ENCODE results near the gene SH3PXD2B.

GRCh38 chr5:172451771-172452197 is 2.5 kb downstream of the SH3PXD2B start:
- no peak for TF ChIP-seq ESRRA (CRISPR knock-in tag; IDR thresholded peaks at IDR 0.05; ENCODE audit: low read depth)
- no peak for TF ChIP-seq CTCF (CRISPR knock-in tag; IDR thresholded peaks at IDR 0.05)
- TF ChIP-seq ZNF160 (CRISPR knock-in tag; IDR thresholded peaks at IDR 0.05) = no peak
- TF ChIP-seq HCFC1 (IDR thresholded peaks at IDR 0.05; ENCODE audit: low read depth, low read length) = no peak
- no peak for TF ChIP-seq REPIN1 (CRISPR knock-in tag; IDR thresholded peaks at IDR 0.05; ENCODE audit: borderline replicate concordance, low read depth)
- TF ChIP-seq MTF1 (CRISPR knock-in tag; IDR thresholded peaks at IDR 0.05) = no peak
- no peak for TF ChIP-seq GMEB1 (CRISPR knock-in tag; IDR thresholded peaks at IDR 0.05; ENCODE audit: borderline replicate concordance)
